ENCODE results near the gene CHRM2.

GRCh38 chr7:136976504-136977251 is 108.2 kb downstream of the CHRM2 start:
- TF ChIP-seq CTCF (IDR thresholded peaks at IDR 0.05; ENCODE audit: poor library complexity, severe bottlenecking): no peak
- TF ChIP-seq REST (IDR thresholded peaks at IDR 0.05; ENCODE audit: borderline replicate concordance): no peak
- TF ChIP-seq EP300 (conservative IDR thresholded peaks at IDR 0.05; ENCODE audit: poor library complexity, severe bottlenecking): no peak
- TF ChIP-seq POLR2AphosphoS5 (IDR thresholded peaks at IDR 0.05): no peak
- no peak for TF ChIP-seq MXI1 (conservative IDR thresholded peaks at IDR 0.05; ENCODE audit: poor library complexity, severe bottlenecking)
- TF ChIP-seq TAF1 (IDR thresholded peaks at IDR 0.05; ENCODE audit: low read depth): no peak
- TF ChIP-seq RAD21 (conservative IDR thresholded peaks at IDR 0.05): no peak
- TF ChIP-seq EZH2 (IDR thresholded peaks at IDR 0.05; ENCODE audit: borderline replicate concordance, insufficient read depth, low read length, poor library complexity, severe bottlenecking): no peak

Data from neural cell (in vitro differentiated cells).